DMS53 treated with DMSO at 0.1 percent for 48 hours (cell line): Measurements from ENCODE around the gene AP1B1.
A peak's percentile ranks its signal among the peaks of the same experiment; 100 is the strongest.

Source experiments
- DNase-seq: peaks from one replicate; lab custom pipeline; 2025; ENCODE audit not compliant: unreplicated experiment; lab: John Stamatoyannopoulos, UW

Gene AP1B1

GRCh38 chr22:29314537-29315285 is 73.7 kb downstream of the AP1B1 start:
- no peak for DNase-seq

DNA sequence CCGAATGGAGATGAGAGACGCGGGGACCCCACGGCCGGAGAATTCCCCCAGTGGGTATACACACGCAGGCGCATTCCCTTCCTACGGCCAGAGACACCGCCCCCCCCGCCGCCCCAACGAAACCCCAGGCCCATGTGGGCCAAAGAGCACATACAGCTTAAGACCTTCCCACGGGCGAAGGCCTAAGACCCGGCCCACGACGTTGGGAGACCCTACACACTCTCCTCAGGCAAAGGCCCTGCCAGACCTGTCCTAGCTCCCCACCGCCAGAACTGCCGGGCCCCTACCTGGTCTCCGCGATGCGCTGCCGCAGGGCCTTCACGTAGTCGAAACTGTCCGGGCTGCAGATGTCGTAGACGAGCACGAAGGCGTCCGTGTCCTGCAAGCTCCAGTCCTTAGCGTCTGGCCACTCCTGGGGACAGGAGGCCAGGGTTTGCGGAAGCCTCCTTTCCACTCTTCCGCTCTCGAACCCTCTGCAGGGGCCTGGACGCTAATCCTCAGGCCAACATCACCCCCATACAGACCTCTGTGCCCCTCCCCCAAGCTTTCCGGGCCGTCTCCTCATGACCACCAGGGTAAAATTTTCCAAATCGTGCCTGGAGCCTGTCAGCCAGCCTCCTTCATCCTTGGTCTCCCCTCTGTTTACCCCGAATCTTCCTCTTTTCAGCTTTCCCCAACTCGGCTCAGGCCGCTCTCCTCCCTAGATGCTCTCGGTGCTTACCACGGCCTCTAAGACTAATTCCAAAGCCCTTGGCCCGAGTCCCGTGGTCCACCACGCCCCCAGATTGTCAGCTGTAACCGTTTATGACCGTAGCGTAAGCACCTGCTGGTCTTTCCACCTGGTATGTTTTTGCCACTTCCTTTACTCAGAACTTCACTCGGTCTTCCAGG is 74.5 kb downstream of the AP1B1 start:
- no peak for DNase-seq

DNA sequence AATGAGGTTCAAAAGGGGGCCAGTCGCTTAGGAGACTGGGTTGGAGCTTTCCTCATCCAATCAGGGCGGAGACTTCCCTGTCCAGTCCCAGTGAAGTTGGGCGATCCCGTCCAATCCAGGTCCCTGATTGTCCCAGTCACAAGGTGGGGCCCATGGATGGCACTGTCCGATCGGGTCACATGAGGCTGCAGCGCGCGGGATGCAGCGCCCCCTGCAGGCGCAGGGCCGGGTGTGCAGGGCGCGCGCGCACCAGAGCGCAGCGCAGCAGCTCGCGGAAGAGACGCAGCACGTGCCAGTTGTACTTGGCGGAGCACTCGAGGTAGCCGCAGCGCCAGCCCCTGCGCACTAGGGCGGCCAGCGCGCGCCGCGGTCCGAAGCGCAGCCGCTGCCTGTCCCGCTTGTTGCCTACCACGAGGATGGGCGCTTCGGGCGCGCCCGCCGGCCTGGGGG is 75.2 kb downstream of the AP1B1 start:
- peak; percentile 10 for DNase-seq

DNA sequence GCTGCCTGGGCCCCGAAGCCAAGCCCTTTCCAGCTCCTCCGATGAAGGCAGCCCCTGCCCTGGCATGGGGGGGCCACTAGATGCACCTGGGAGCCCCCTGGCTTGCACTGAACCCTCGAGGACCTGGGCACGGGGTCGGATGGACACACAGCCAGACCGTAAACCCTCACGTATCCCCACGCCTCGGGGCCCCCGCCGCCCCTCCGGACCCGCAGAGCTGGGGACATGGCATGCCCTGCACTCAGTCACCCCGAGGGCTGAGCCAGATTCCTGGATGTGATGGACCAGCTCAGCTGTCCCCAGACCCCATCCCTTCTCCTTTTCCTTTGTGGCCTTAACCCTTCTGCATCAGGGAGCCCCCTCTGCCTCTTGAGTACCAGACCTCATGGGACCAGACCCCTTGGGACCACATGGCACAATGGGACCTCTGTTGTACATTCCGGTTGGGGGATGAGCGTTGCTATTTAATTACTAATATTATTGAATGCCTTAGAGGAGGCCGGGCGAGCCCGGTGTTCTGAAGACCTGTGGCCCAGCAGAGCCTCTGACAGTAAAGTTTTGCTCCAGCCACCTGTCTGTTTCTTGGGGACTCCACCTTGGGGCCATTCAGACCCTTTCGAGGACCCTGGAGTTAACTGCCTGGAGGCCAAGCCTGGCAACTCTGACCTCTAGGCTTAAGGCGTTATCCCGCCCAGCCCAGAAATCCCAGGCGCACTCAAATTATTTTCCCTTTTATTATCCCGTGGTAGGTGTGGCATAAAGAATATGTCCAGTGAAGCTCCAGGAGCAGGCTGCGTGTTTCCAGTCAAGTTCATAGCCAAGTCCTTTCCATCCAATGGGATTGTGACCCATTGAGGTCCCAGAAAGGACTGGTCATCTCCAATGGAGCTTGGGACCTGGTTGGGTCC is 75.9 kb downstream of the AP1B1 start:
- no peak for DNase-seq

DNA sequence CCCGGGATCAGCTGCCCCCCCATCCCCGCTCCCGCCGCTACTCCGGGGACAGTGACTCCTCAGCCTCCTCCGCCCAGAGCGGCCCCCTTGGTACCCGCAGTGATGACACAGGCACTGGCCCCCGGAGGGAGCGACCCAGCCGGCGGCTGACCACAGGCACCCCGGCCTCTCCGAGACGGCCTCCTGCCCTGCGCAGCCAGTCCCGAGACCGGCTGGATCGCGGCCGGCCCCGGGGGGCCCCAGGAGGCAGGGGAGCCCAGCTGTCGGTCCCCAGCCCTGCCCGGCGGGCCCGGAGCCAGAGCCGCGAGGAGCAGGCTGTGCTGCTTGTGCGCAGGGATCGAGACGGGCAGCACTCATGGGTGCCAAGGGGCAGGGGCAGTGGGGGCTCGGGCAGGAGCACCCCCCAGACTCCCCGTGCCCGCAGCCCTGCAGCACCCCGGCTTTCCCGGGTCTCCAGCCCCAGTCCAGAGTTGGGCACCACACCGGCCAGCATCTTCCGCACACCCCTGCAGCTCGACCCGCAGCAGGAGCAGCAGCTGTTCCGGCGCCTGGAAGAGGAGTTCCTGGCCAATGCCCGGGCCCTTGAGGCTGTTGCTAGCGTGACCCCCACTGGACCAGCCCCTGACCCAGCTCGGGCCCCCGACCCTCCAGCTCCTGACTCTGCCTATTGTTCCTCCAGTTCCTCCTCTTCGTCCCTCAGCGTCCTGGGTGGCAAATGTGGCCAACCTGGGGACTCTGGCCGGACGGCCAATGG is 76.7 kb downstream of the AP1B1 start:
- DNase-seq, result no peak

GRCh38 chr22:29310863-29311339 is 77.5 kb downstream of the AP1B1 start:
- no peak for DNase-seq

GRCh38 chr22:29310065-29310862 is 78.1 kb downstream of the AP1B1 start:
- DNase-seq, result no peak

DNA sequence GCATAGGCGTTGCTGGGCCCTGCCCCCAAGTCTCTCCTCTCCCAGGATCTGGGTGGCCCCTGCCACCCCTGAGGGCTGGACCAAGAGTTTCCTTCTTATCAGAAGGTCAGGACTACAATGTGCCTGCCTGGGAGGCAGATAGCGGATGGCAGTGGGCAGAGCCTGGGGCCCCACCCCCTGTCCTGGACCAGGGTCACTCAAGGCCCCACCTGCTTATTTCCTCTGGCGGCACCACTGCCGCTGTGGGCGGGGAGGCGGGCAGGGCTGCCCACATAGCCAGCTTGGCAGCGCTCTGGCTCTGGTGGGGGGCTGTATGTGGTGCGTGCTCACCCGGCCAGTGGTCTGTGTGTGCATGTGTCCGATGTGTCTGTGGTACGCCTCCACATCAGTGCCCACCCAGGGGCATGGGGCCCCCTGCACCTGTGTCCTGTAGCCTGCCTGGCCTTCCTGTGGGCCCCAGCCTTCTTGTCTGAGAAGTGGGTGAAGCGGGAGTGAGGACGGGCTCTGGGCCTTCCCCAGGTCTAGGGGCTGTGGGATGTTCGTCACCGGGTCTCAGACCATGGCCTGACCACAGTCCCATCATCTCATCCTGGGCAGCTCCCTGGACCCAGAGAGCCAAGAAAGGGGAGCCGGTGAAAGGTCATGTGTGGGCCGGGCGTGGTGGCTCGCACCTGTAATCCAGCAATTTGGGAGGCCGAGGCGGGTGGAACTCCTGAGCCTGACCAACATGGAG is 78.9 kb downstream of the AP1B1 start:
- no peak for DNase-seq

DNA sequence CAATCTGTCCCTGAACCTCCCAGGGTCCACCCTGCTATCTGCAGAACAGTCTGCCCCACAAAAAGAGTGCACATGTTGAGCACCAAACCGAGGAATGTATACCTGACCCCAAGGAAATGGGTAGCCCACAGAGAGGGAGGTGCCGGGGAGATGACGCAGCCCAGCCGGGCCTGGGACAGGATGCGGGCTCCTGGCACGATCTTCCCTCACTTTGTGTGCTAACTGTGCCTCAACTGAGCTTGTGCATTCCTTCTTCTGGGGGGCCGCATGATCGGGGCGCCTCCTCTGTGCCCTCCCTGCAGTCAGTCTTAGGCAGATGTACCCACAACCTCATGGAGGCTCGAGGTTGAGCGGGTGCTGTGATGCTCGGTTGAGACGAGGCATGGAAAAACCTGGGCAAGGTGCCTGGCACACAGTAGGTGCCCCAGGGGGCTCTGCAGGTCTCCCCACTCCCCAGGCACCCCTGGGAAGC is 79.5 kb downstream of the AP1B1 start:
- DNase-seq, result no peak

- no peak for DNase-seq
These were observed 80.1 kb downstream of the AP1B1 start for GRCh38 chr22:29308148-29308790.

GRCh38 chr22:29307596-29308147 is 80.7 kb downstream of the AP1B1 start:
- no peak for DNase-seq

DNA sequence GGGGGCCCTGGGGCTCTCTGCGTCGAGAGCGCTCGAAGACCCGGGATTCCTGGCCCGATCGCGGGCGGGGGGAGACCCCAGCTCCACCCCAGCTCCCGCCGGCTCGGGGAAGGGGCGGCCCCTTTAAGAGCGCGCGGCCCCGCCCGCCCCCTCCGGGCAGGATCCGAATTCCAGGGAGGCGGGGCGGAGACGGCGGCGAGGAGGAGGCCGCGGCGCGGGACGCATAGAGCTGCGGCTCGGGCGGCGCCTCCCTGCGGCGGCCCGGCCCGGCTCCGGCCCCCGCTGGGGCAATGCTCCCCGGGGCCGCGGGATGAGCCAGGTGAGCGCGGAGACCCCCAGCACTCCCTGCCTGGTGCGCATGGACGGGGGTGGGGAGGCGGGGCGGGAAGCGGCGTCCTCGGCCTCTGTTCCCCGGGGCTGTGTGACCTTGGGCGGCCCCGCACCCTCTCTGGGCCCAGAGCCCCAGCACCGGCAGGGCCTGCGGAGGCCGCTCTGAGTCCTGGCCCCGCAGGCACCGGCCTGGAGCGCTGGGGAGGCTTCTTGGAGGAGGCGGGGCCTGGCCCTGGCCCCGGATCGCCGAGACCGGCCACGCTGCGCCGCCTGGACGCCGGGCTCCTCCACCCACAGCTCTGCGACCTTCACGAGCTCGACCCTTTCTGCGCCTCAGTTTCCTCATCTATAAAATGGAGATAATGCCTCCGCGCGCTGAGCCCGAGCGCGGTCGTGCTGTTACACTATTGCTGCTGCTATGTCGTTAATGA is 81.4 kb downstream of the AP1B1 start:
- DNase-seq, result no peak

DNA sequence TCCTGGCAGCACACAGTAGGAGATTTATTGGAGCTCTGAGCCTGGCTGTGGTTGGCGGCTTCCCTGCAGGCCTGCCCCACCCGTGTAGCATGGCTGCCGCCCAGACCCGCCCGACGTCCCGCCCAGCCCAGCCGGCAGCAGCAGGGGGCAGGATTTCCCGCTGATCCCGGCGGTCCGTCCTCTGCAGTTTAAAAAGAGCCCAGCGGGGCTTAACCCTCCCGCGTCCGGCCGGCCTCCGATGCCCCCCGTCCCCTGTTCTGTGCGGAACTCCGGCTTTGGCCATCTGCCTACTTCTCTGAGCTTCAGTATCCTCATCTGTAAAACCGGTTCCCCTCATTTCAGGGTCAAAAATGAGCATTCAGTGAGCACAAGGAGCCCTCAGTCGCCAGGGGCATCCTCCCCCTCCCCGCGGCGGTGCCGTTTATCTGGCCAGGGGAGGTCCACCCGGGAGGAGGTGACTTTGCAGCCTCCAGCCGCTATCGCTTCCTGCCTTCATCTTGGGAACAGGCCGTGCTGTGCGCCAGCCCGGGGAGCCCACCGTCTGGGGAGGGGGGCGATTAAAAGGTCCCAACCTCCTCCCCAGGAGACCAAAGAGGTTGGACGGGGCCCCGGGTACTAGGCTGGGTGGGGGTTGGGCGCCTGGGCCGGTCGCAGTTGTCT is 82.1 kb downstream of the AP1B1 start, which contains the start of gene GAS2L1:
Gene GAS2L1, plus strand, starts transcription at position 476 of the 660 bp plus-strand sequence. CDS start 1,456 bp downstream, outside the sequence.
- peak; percentile 12 for DNase-seq

- DNase-seq, result no peak
These were observed 82.6 kb downstream of the AP1B1 start for GRCh38 chr22:29305836-29306174.

DNA sequence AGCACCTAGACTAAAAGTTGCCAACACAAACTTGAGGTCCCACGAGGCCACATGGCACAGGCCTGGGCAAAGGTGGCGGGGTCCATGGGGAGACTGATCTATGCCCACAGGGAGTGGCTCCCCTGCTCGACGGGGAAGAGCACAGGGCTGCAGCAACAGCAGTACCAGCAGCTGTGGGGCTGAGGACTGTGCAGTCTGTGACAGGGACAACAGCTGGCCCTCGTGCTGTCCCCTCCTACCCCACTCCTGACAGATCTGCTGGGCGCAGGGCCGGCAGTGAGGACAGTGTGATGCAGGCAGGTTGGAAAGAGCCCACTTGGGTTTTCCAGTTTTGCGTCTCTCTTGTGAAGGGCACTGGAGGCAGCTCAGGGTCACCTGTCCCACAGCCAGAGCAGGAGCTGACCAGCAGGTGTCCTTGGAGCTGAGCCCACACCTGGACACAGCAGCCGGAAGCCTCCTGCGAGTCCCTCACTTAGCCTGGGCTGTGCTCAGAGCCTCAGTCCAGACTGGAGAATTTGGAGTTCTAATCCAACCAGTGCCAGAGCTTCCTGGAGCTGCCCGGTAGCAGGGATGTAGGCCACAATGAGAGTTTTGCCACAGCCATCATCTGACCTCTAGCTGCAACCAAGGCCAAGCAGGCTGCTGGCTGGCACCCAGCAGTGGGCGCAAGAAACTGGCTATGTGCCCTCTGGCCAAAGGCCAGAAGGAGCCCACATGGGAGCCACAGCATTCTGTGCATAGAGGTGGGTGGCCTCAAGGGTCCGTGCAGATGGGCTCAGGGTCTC is 85.5 kb downstream of the AP1B1 start:
- DNase-seq, result no peak

DNA sequence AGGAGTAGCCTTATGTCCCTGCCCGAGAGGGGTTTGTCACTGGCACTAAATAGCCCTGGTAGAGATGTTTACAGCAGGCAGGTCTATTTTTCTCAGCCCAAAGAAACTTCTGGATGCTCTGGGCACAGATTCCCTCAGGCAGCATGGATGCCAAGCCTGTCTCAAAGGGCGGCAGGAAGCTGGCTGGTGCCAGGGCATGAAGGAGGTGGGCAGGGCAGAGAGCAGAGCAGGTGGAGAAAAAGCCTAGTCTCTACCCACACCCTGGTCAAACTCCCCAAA is 86.0 kb downstream of the AP1B1 start:
- no peak for DNase-seq
